GM23338 (cell line): ENCODE measurements around the gene CYBA. TPM values are rescaled to one million over a fixed set of nuclear protein-coding genes. Genes with fewer than 3 reads are reported as not detected.

ENCODE experiments used
- ATAC-seq: fragments of 200-7000 bp; cut with Tn5 transposase; 3 replicates; pipeline ENCODE4 v1.9.1; 2020
- DNase-seq: peaks from one replicate; pipeline ENCODE4 v3.0.0-alpha.2; 2015; ENCODE audit warnings: low spot score
- H2AFZ ChIP-seq: fragments of 200-600 bp; sonication (generic); 2 replicates; pipeline ENCODE4 v1.8.0; 2016; ENCODE audit warnings: antibody characterized with exemption, mild to moderate bottlenecking, moderate library complexity
- H3F3A ChIP-seq: fragments of 200-600 bp; sonication (generic); replicated peaks from 2 replicates; pipeline ENCODE4 v1.8.0; 2017; ENCODE audit warnings: antibody characterized with exemption, mixed run types, low read depth
- H3K27ac ChIP-seq: fragments of 200-600 bp; sonication (generic); 2 replicates; pipeline ENCODE4 v1.6.1; 2016; ENCODE audit warnings: low read depth
- H3K27me3 ChIP-seq: fragments of 200-600 bp; sonication (generic); 2 replicates; pipeline ENCODE4 v1.8.0; 2016; ENCODE audit warnings: mild to moderate bottlenecking, mixed run types, moderate library complexity; ENCODE audit not compliant: insufficient read depth
- H3K36me3 ChIP-seq: fragments of 200-600 bp; sonication (generic); 2 replicates; pipeline ENCODE4 v1.8.0; 2016; ENCODE audit warnings: mild to moderate bottlenecking; ENCODE audit not compliant: insufficient read depth
- H3K4me1 ChIP-seq: fragments of 200-600 bp; sonication (generic); 2 replicates; pipeline ENCODE4 v1.8.0; 2016; ENCODE audit warnings: mild to moderate bottlenecking, moderate library complexity; ENCODE audit not compliant: insufficient read depth
- H3K4me2 ChIP-seq: fragments of 200-600 bp; sonication (generic); 2 replicates; pipeline ENCODE4 v1.7.1; 2017; ENCODE audit warnings: mixed run types
- H3K4me3 ChIP-seq: fragments of 200-600 bp; sonication (generic); 2 replicates; pipeline ENCODE4 v1.6.1; 2016; ENCODE audit warnings: mixed run types
- H3K79me2 ChIP-seq: fragments of 200-600 bp; sonication (generic); replicated peaks from 2 replicates; pipeline ENCODE4 v1.8.0; 2017; ENCODE audit warnings: mild to moderate bottlenecking; ENCODE audit not compliant: insufficient read depth
- H3K9me2 ChIP-seq: fragments of 200-600 bp; sonication (generic); 2 replicates; pipeline ENCODE4 v1.8.0; 2017; ENCODE audit not compliant: insufficient read depth
- H4K20me1 ChIP-seq: fragments of 200-600 bp; sonication (generic); replicated peaks from 2 replicates; pipeline ENCODE4 v1.8.0; 2017; ENCODE audit warnings: mild to moderate bottlenecking; ENCODE audit not compliant: insufficient read depth
- H3K27ac Mint-ChIP-seq: 2 replicates; pipeline ENCODE4 v1.8.0; 2020; ENCODE audit warnings: inconsistent platforms, mild to moderate bottlenecking, moderate library complexity, mixed read lengths
- H3K27me3 Mint-ChIP-seq: 3 replicates; pipeline ENCODE4 v1.8.0; 2022; ENCODE audit warnings: low read depth, mild to moderate bottlenecking, moderate library complexity, mixed read lengths, inconsistent platforms; ENCODE audit not compliant: insufficient read depth, poor library complexity
- H3K36me3 Mint-ChIP-seq: 3 replicates; pipeline ENCODE4 v1.8.0; 2021; ENCODE audit warnings: low read depth, mild to moderate bottlenecking, inconsistent platforms, moderate library complexity, mixed read lengths
- H3K4me1 Mint-ChIP-seq: 3 replicates; pipeline ENCODE4 v1.8.0; 2020; ENCODE audit warnings: mild to moderate bottlenecking, inconsistent platforms, mixed read lengths
- H3K4me3 Mint-ChIP-seq: 3 replicates; pipeline ENCODE4 v1.8.0; 2021; ENCODE audit warnings: moderate library complexity, mild to moderate bottlenecking, inconsistent platforms, mixed read lengths
- H3K9me3 Mint-ChIP-seq: 3 replicates; pipeline ENCODE4 v1.8.0; 2020; ENCODE audit warnings: moderate library complexity, mild to moderate bottlenecking, inconsistent platforms, mixed read lengths
- CREB1 ChIP-seq: fragments of 250-450 bp; sonication (Bioruptor Pico); IDR thresholded peaks from 2 replicates; pipeline ENCODE4 v1.5.0; 2020; ENCODE audit warnings: low read depth, mild to moderate bottlenecking, moderate library complexity
- CTCF ChIP-seq, 2 experiments: fragments of 200-600 bp in 1 of 2; sonication (generic) in 1 of 2; conservative IDR thresholded peaks; 2 replicates each; pipeline versions ENCODE4 v1.5.1 to v1.6.1; 2016 to 2017; ENCODE audit warnings: antibody characterized with exemption in 2 of 2, low read depth in 2 of 2, mild to moderate bottlenecking in 2 of 2, moderate library complexity in 1 of 2
- ETS1 ChIP-seq: IDR thresholded peaks from 2 replicates; pipeline ENCODE4 v1.6.1; 2016; ENCODE audit warnings: antibody characterized with exemption
- EZH2 ChIP-seq: fragments of 200-600 bp; sonication (generic); IDR thresholded peaks from one replicate; pipeline ENCODE4 v1.8.0; 2017; ENCODE audit warnings: antibody characterized with exemption, mild to moderate bottlenecking, low read depth; ENCODE audit not compliant: unreplicated experiment
- EZH2phosphoT487 ChIP-seq: fragments of 200-600 bp; sonication (generic); IDR thresholded peaks from one replicate; pipeline ENCODE4 v1.8.1; 2018; ENCODE audit warnings: antibody characterized with exemption; ENCODE audit not compliant: unreplicated experiment
- JUNB ChIP-seq: IDR thresholded peaks from one replicate; pipeline ENCODE4 v1.6.1; 2016; ENCODE audit warnings: antibody characterized with exemption; ENCODE audit not compliant: unreplicated experiment
- NANOG ChIP-seq: IDR thresholded peaks from 2 replicates; pipeline ENCODE4 v1.6.1; 2016; ENCODE audit warnings: antibody characterized with exemption, borderline replicate concordance
- POLR2AphosphoS5 ChIP-seq: IDR thresholded peaks from 2 replicates; pipeline ENCODE4 v1.6.1; 2016; ENCODE audit warnings: antibody characterized with exemption, low read depth
- REST ChIP-seq: IDR thresholded peaks from one replicate; pipeline ENCODE4 v1.6.1; 2018; ENCODE audit warnings: antibody characterized with exemption; ENCODE audit not compliant: unreplicated experiment
- STAT1 ChIP-seq: IDR thresholded peaks from one replicate; pipeline ENCODE4 v1.6.1; 2016; ENCODE audit warnings: antibody characterized with exemption; ENCODE audit not compliant: unreplicated experiment
- ZNF114 ChIP-seq: fragments of 250-450 bp; sonication (Bioruptor Pico); IDR thresholded peaks from 2 replicates; pipeline ENCODE4 v1.5.0; 2020; ENCODE audit warnings: mild to moderate bottlenecking, moderate library complexity
- ZNF331 ChIP-seq: fragments of 250-450 bp; sonication (Bioruptor Pico); IDR thresholded peaks from 2 replicates; pipeline ENCODE4 v1.5.0; 2020; ENCODE audit warnings: low read depth, mild to moderate bottlenecking, moderate library complexity
- polyA plus RNA-seq: library from polyadenylated mRNA; unstranded; fragments of >200 nt; fragmentation: Nextera tagmentation; extraction: Ambion mirVana; gene quantifications from 2 replicates; pipeline ENCODE4 v1.2.1, GENCODE V29; 2016
- total RNA-seq: library from RNA; depleted of rRNA; stranded (reverse); fragments of >200 nt; shearing (Covaris generic); gene quantifications from 2 replicates; pipeline ENCODE4 v1.2.3, GENCODE V29; 2014

The CYBA gene
- total and polyA plus RNA-seq, 2 experiments from 2014 or later = 275 to 281 TPM

GRCh38 chr16:88697831-88698615 is 47.2 kb upstream of the CYBA start (continued):
- TF ChIP-seq CTCF (conservative IDR thresholded peaks at IDR 0.05; ENCODE audit: low read depth in 2 of 2) (peak; percentile 52 to 77), STAT1 (no peak), CREB1 (no peak), POLR2AphosphoS5 (no peak), NANOG (no peak), JUNB (no peak), EZH2phosphoT487 (no peak)

- H3K4me3 Mint-ChIP-seq = no peak overlapping the region
- TF ChIP-seq REST (no peak), EZH2 (no peak), ZNF331 (no peak), CREB1 (no peak), EZH2phosphoT487 (no peak), CTCF (conservative IDR thresholded peaks at IDR 0.05; ENCODE audit: low read depth in 2 of 2) (no peak), ETS1 (no peak), ZNF114 (CRISPR knock-in tag) (no peak), STAT1 (no peak)
Observed at GRCh38 chr16:88697116-88697830, 46.4 kb upstream of the CYBA start.

More at GRCh38 chr16:88697116-88697830, 46.4 kb upstream of the CYBA start:
- no peaks in the 10 kb centered on the region for H3K79me2 ChIP-seq
- Mint-ChIP-seq H3K27me3 (no peaks in the 10 kb centered on the region), H3K36me3 (no peaks in the 10 kb centered on the region), H3K9me3 (no peaks in the 10 kb centered on the region), H3K27ac (no peak overlapping the region), H3K4me1 (no peaks in the 10 kb centered on the region)
- no peaks in the 10 kb centered on the region for H3K27me3 ChIP-seq
- H2AFZ ChIP-seq = no peak overlapping the region
- H3K36me3 ChIP-seq = no peaks in the 10 kb centered on the region
- H3K4me3 ChIP-seq = no peak overlapping the region
- no peaks in the 10 kb centered on the region for H4K20me1 ChIP-seq
- no peak overlapping the region for H3K27ac ChIP-seq
- ATAC-seq (no peak), DNase-seq (no peak)
- H3K4me1 ChIP-seq = no peaks in the 10 kb centered on the region
- no peak overlapping the region for H3K4me2 ChIP-seq
- H3K9me2 ChIP-seq = no peaks in the 10 kb centered on the region
- H3F3A ChIP-seq = no peaks in the 10 kb centered on the region
